Activated CD8-positive, alpha-beta memory T cell treated with anti-CD3 and anti-CD28 coated beads, Interleukin-2, amount 50 U/mL, for 1 hour (primary cell): ENCODE results near the gene SOX3.

Experiments used
- DNase-seq: peaks from one replicate; pipeline ENCODE4 v3.0.0-alpha.2; 2020; ENCODE audit errors: extremely low read depth

Gene SOX3

GRCh38 chrX:140504371-140505324 is at the start of gene SOX3:
SOX3 (minus strand) TSS chrX:140505069; CDS start chrX:140505060, 9 bp downstream.
- DNase-seq, result no peak

GRCh38 chrX:140548985-140549384 is 44.1 kb upstream of the SOX3 start:
- no peak for DNase-seq

- no peak for DNase-seq
These were observed 21.3 kb upstream of the SOX3 start for GRCh38 chrX:140526171-140526570.

- DNase-seq, result no peak
These were observed 20.6 kb upstream of the SOX3 start for GRCh38 chrX:140525448-140525847.

GRCh38 chrX:140524556-140524955 is 19.7 kb upstream of the SOX3 start:
- no peak for DNase-seq

GRCh38 chrX:140521393-140521792 is 16.5 kb upstream of the SOX3 start:
- DNase-seq, result no peak

GRCh38 chrX:140514554-140514953 is 9.7 kb upstream of the SOX3 start:
- no peak for DNase-seq

GRCh38 chrX:140510895-140511295 is 6.0 kb upstream of the SOX3 start:
- DNase-seq, result no peak

- no peak for DNase-seq
These were observed 5.4 kb upstream of the SOX3 start for GRCh38 chrX:140510306-140510676.

GRCh38 chrX:140509468-140510305 is 4.8 kb upstream of the SOX3 start:
- no peak for DNase-seq

- DNase-seq, result no peak
These were observed 4.1 kb upstream of the SOX3 start for GRCh38 chrX:140508958-140509357.

GRCh38 chrX:140507982-140508305 is 3.1 kb upstream of the SOX3 start:
- no peak for DNase-seq

GRCh38 chrX:140507223-140507981 is 2.5 kb upstream of the SOX3 start:
- no peak for DNase-seq

- DNase-seq, result no peak
These were observed 810 bp upstream of the SOX3 start for GRCh38 chrX:140505421-140506337.

GRCh38 chrX:140503714-140504351 is 1.0 kb downstream of the SOX3 start:
- DNase-seq, result no peak

- DNase-seq, result no peak
These were observed 1.6 kb downstream of the SOX3 start for GRCh38 chrX:140503238-140503601.

- no peak for DNase-seq
These were observed 2.2 kb downstream of the SOX3 start for GRCh38 chrX:140502491-140503237.

- DNase-seq, result no peak
These were observed 2.9 kb downstream of the SOX3 start for GRCh38 chrX:140501940-140502468.

GRCh38 chrX:140501321-140501720 is 3.5 kb downstream of the SOX3 start:
- no peak for DNase-seq

- DNase-seq, result no peak
These were observed 4.4 kb downstream of the SOX3 start for GRCh38 chrX:140500441-140500840.
